Measurements from ENCODE around the gene DAP. TPM values are rescaled to one million over a fixed set of nuclear protein-coding genes. Genes with fewer than 3 reads are reported as not detected.

DAP gene
- total and polyA plus RNA-seq, 8 donors = 68.3 to 183 (median 132) TPM

- H3K4me1 ChIP-seq = peaks cover 0 to 3% (median 0%) of the 10 kb centered on the region in 3 donors
- H3K27ac ChIP-seq = peak overlapping the region in 1 of 4 donors; percentile 31
- intact Hi-C loops (cut with DNase I) = no loop called here
- no peaks in the 10 kb centered on the region for H3K9me3 ChIP-seq
- no peak for DNase-seq
- no peak overlapping the region for H3K4me3 ChIP-seq
- no peak for TF ChIP-seq CTCF (IDR thresholded peaks at IDR 0.05)
- 71 to 75% methylated on average over 7 of the region's 7 CpGs for WGBS, 2 donors
- H3K36me3 ChIP-seq = peaks cover 0 to 1% (median 0%) of the 10 kb centered on the region in 3 donors
- ATAC-seq = no peak
- H3K27me3 ChIP-seq = no peaks in the 10 kb centered on the region
- FAIRE-seq = no peak
Observed at GRCh38 chr5:10672146-10673016, 88.7 kb downstream of the DAP start.

GRCh38 chr5:10671041-10672008 is 89.7 kb downstream of the DAP start:
- no peak for FAIRE-seq
- TF ChIP-seq CTCF (IDR thresholded peaks at IDR 0.05) = no peak
- Histone ChIP-seq H3K27ac (peak overlapping the region in 2 of 4 donors; percentile 16 to 31), H3K27me3 (no peaks in the 10 kb centered on the region), H3K4me1 (peaks cover 0 to 3% (median 0%) of the 10 kb centered on the region in 3 donors), H3K36me3 (no peaks in the 10 kb centered on the region), H3K9me3 (no peaks in the 10 kb centered on the region), H3K4me3 (no peak overlapping the region)
- 38 to 45% methylated on average over 14 of the region's 14 CpGs for WGBS, 2 donors
- DNase-seq = no peak
- ATAC-seq = peak in 2 of 4 donors; percentile 8 to 17
- intact Hi-C loops (cut with DNase I) = no loop called here

GRCh38 chr5:10669983-10670382 is 91.1 kb downstream of the DAP start:
- ATAC-seq (no peak), DNase-seq (no peak), FAIRE-seq (no peak)
- H3K27me3 ChIP-seq = no peaks in the 10 kb centered on the region
- 94 to 96% methylated on average over 1 of the region's 1 CpG for WGBS, 2 donors
- peaks cover 0 to 3% (median 0%) of the 10 kb centered on the region in 3 donors for H3K4me1 ChIP-seq
- H3K36me3 ChIP-seq = no peaks in the 10 kb centered on the region
- H3K9me3 ChIP-seq = no peaks in the 10 kb centered on the region
- intact Hi-C loops (cut with DNase I) = no loop called here
- H3K4me3 ChIP-seq = no peak overlapping the region
- no peak overlapping the region for H3K27ac ChIP-seq
- no peak for TF ChIP-seq CTCF (IDR thresholded peaks at IDR 0.05)

GRCh38 chr5:10668697-10669096 is 92.3 kb downstream of the DAP start:
- peaks cover 0 to 9% (median 0%) of the 10 kb centered on the region in 3 donors for H3K4me1 ChIP-seq
- WGBS, 2 donors = 87 to 92% methylated on average over 4 of the region's 4 CpGs
- TF ChIP-seq CTCF (IDR thresholded peaks at IDR 0.05) = no peak
- DNase-seq (no peak), ATAC-seq (no peak), FAIRE-seq (no peak)
- H3K36me3 ChIP-seq = no peaks in the 10 kb centered on the region
- intact Hi-C loops (cut with DNase I) = no loop called here
- H3K4me3 ChIP-seq = no peak overlapping the region
- no peaks in the 10 kb centered on the region for H3K27me3 ChIP-seq
- H3K27ac ChIP-seq = no peak overlapping the region
- H3K9me3 ChIP-seq = no peaks in the 10 kb centered on the region

Data from pancreas (tissue), 10 donors.